Choroid plexus epithelial cell (primary cell): ENCODE data around the gene LRP11.
A peak's percentile ranks its signal among the peaks of the same experiment; 100 is the strongest.

Source experiments
- DNase-seq: peaks from one replicate; pipeline ENCODE4 v3.0.0-alpha.2; 2010; ENCODE audit warnings: low read depth
- H3K4me3 ChIP-seq: 2 replicates; pipeline ENCODE4 v1.5.1; 2011; ENCODE audit warnings: low read depth, mild to moderate bottlenecking, control low read depth, low read length, moderate library complexity
- TF ChIP-seq, protein P1 (sequence below): conservative IDR thresholded peaks from 2 replicates; pipeline ENCODE4 v1.5.1; 2011; ENCODE audit warnings: low read depth, mild to moderate bottlenecking, control low read depth, inconsistent platforms, low read length, moderate library complexity

LRP11 gene

DNA sequence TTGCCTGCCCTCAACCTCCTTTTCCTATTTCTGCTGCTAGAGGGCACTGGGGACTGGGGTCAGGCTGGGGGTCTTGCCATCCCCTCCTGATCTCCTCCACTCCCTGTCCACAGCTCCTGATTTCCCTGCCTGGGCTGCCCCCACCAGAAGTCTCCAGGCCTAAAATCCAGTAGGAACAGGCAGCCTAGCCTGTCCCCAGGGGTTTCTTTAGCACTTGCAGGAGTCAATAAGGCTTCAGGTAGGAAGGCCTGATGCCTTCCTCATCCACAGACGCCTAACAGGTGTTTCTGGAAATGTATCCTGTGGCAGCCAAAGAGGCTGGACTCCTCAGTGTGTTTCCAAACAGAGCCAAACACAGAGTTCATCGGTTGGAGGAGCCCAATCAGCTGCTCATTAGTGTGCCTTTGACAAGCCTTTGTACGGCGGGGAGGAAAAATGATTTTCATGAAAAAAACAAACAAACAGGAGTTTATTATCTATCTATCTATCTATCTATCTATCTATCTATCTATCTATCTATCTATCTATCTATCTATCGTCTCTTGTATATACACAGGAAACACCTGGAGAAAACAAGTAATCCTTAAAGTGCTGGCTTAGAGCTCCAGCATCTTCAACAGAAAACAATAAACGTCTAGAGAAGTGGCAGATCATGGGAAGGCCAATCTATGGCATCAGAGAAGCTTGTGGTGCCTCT lies 37.4 kb upstream of the LRP11 start:
- TF ChIP-seq, protein P1, sequence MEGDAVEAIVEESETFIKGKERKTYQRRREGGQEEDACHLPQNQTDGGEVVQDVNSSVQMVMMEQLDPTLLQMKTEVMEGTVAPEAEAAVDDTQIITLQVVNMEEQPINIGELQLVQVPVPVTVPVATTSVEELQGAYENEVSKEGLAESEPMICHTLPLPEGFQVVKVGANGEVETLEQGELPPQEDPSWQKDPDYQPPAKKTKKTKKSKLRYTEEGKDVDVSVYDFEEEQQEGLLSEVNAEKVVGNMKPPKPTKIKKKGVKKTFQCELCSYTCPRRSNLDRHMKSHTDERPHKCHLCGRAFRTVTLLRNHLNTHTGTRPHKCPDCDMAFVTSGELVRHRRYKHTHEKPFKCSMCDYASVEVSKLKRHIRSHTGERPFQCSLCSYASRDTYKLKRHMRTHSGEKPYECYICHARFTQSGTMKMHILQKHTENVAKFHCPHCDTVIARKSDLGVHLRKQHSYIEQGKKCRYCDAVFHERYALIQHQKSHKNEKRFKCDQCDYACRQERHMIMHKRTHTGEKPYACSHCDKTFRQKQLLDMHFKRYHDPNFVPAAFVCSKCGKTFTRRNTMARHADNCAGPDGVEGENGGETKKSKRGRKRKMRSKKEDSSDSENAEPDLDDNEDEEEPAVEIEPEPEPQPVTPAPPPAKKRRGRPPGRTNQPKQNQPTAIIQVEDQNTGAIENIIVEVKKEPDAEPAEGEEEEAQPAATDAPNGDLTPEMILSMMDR, result no peak
- H3K4me3 ChIP-seq, result no peak overlapping the region
- DNase-seq, result no peak

DNA sequence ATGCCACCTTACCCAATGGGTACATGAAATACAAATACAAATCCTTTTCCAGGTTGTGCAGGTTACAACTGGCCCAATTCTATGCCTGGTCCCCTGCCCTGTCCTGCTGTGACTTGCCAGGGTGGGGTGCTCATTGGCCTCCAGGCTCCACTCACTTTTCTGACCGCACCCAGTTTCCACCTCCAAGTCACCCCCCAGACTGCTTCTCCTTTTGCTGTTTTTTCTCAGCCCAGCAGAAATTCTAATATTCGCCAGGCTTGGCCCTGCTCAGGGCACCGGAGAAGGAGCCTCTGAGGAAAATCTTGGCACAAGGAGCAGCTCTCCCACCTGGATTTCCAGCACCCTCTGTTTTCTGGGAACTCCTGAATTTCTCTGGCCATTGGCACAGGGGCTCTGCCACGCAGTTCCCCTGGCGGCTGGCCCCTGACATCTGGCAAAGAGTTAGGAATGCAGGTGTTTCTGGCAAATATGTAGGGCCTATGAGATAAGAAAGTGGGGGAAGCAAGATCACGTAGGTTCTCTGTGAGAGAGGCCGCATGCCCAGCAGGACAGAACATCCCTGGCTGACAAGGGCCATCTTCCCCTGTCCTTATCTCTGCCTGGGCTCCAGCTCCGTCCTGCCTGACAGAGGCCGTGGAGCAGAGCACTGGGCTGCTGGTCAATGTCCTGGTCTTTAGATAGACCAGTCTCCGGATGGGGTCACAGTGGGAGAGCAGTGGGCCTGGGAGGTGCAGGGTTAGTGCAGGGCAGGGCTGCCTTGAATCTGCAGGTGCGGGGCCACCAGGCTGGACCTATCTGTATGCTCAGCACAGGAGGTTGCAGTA lies 36.7 kb upstream of the LRP11 start:
- DNase-seq, result no peak
- H3K4me3 ChIP-seq, result no peak overlapping the region
- TF ChIP-seq, protein P1, result no peak

DNA sequence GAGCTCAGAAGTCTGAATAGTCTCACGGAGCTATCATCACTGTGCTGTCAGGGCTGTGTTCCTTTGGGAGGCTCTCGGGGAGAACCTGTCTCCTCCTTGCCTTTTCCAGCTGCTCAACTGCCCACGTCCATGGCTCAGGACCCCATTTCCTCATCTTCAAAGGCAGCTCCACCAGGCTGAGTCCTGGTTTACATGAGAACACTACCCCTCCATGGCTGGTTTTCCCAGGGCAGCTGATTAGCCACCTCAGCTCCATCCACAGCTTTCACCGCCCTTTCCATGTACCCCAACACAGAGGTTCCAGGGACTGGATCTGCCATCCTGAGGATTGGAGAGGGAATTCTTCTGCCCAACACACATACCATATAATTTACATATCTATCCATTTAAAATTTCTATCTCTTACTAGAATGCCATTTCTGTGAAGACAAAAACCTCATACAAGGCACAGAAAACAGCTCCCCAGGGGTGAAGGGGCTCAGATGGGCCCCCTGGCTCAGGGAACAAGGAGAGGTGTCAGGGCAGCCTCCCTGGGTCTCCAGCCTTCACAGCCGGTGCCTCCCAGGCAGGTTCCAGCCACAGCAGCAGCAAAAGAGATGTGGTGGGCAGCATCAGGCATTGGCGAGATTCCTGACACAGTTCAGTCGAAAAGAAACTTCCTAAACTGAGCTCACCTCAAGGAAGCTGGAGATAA lies 35.9 kb upstream of the LRP11 start:
- no peak overlapping the region for H3K4me3 ChIP-seq
- TF ChIP-seq, protein P1, result no peak
- DNase-seq, result no peak

DNA sequence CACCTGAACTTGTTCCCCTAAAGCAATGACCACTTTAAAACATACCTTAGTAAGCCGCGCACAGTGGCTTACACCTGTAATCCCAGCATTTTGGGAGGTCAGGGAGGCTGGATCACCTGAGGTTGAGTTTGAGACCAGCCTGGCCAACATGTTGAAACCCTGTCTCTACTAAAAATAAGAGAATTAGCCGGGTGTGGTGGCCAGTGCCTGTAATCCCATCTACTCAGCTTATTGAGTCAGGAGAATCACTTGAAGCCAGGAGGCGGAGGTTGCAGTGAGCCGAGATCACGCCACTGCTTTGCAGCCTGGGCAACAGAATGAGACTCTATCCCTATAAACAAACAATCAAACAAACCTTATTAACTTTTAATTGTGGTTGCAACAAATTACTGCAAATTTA lies 35.3 kb upstream of the LRP11 start:
- TF ChIP-seq, protein P1, result no peak
- DNase-seq, result no peak
- no peak overlapping the region for H3K4me3 ChIP-seq

DNA sequence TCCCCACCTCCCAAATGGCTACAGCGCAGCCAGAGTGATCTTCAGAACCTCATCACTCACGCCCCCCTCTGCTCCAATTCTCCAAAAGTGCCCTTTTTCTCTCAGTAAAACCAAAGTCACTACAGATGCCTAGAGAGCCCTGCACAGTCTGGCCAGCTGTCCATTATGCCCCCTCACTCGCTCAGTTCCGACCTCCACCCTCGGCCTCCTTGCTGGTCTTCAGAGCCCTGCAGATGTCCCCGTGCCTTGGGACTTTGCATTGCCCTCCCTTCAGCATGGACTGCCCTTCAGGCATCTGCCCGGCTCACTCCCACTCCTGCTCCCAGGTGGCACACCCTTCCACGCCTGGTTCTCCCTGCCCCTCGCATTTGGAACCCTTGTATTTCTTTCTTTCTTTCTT lies 34.8 kb upstream of the LRP11 start:
- no peak overlapping the region for H3K4me3 ChIP-seq
- TF ChIP-seq, protein P1, result no peak
- DNase-seq, result no peak

DNA sequence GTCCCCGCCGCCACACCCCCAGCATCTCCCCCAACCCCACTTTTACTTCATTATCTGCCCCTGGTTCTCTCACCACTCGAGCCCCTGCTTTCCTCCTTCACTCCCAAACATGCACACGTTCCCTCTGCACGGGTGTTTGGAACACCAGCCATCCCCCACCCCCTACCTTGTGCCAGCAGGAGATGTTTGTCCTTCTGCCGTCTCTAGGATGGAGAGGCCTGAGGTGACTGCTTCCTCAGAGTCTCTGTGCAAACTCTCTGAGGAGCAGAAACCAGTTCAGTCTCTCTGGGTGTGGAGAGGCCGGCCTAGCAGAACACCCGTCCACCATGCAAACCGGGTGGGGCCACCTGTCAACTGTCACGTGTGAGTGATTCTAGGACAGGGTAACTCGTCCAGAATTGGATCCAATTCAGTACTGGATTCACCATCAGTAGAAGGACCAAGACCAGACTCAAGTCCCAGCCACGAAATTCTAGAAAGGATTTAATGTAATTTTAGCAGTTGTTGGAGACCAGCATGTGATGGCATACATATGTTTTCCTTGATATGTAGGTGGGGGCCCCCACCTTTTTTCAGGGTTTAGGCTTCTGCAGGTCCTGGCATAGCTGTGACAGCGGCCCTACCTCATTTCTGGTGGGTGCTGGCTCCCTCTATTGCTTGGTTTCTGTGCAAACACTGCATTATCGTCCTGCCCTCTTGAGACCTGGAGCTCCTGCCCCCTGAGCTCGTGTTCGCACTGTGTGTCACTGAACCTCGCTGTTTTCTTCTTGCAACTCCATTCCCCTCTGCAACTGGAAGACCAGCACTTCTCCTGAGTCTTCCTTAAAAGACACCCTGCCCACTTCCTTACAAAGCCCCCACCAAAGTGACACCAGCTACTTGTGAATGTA lies 33.9 kb upstream of the LRP11 start, which contains the start of gene RAET1E:
RAET1E (minus strand) TSS at position 259 of the 890 bp plus-strand sequence. CDS start 7,212 bp downstream, outside the sequence.
- H3K4me3 ChIP-seq, result no peak within 1 kb of the TSS
- DNase-seq, result no peak
- TF ChIP-seq, protein P1, result peak; percentile 20
